ENCODE measurements around the gene DRD4. TPM values are rescaled to one million over a fixed set of nuclear protein-coding genes. Genes with fewer than 3 reads are reported as not detected.
"Not testable (repeated sequence)": the region's sequence is repeated elsewhere in the genome, so short reads cannot be mapped to it uniquely, and the experiment has no call there.

The DRD4 gene
- total and polyA plus RNA-seq, 7 donors = 0.28 to 2.2 (median 0.41) TPM; not detected in 4

DNA sequence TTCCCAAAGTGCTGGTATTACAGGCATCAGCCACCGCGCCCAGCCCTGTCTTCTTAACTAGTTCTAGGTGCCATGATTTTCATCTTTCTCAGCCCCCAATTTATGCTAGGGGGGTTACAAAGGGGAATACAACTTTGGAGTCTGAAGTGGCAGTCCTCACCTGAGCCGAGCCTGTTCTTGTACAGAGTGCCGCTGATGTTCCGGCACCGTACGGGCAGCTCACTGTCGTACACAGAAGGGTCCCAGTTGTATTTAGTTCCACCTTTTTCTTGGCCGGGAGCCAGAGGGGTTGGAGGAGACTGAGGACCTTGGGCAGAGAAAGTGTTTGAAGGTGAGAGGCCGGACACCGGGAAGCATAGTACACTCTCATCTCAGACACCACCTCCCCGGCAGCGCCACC is 50.7 kb downstream of the DRD4 start:
- Histone ChIP-seq H3K9me3 (no peaks in the 10 kb centered on the region), H3K27me3 (no peaks in the 10 kb centered on the region), H3K4me1 (peaks cover 0 to under 1% (median under 1%) of the 10 kb centered on the region in 4 donors), H3K4me3 (no peak overlapping the region), H3K36me3 (peaks cover 0 to 74% (median 32%) of the 10 kb centered on the region in 4 donors), H3K27ac (no peak overlapping the region)
- intact Hi-C loops (cut with DNase I) = no loop called here
- DNase-seq = no peak
- 92 to 93% methylated on average over 13 of the region's 13 CpGs for WGBS, 2 donors
- TF ChIP-seq POLR2AphosphoS5 (IDR thresholded peaks at IDR 0.05) = no peak
- no peak for TF ChIP-seq POLR2A (IDR thresholded peaks at IDR 0.05)
- TF ChIP-seq, protein P1, sequence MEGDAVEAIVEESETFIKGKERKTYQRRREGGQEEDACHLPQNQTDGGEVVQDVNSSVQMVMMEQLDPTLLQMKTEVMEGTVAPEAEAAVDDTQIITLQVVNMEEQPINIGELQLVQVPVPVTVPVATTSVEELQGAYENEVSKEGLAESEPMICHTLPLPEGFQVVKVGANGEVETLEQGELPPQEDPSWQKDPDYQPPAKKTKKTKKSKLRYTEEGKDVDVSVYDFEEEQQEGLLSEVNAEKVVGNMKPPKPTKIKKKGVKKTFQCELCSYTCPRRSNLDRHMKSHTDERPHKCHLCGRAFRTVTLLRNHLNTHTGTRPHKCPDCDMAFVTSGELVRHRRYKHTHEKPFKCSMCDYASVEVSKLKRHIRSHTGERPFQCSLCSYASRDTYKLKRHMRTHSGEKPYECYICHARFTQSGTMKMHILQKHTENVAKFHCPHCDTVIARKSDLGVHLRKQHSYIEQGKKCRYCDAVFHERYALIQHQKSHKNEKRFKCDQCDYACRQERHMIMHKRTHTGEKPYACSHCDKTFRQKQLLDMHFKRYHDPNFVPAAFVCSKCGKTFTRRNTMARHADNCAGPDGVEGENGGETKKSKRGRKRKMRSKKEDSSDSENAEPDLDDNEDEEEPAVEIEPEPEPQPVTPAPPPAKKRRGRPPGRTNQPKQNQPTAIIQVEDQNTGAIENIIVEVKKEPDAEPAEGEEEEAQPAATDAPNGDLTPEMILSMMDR (IDR thresholded peaks at IDR 0.05) = no peak
- no peak for TF ChIP-seq EP300 (IDR thresholded peaks at IDR 0.05)

DNA sequence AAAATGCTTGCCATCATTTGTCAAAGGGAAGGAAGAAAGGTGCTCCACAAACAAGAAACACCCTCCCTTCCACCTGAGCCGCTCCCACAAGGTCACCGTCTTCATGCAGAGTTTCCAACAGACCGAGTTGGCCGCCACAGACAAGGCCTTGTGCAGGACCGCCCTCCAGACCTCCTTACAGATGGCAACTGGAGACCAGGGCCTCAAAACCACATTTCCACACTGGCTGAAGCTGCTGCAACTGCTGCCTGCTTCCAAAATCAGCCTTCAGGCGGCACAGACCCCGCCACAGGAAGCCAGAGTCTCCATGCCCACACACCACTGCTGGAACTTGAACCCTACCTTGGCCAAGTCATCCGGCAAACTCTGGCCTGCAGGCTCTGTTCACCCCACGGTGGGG is 51.6 kb downstream of the DRD4 start:
- no peak for DNase-seq
- 71 to 92% methylated on average over 9 of the region's 9 CpGs for WGBS, 2 donors
- Histone ChIP-seq H3K4me3 (no peak overlapping the region), H3K36me3 (peaks cover 0 to 64% (median 29%) of the 10 kb centered on the region in 4 donors), H3K27me3 (no peaks in the 10 kb centered on the region), H3K4me1 (peaks cover 0 to 10% (median 9%) of the 10 kb centered on the region in 4 donors), H3K9me3 (no peaks in the 10 kb centered on the region), H3K27ac (no peak overlapping the region)
- TF ChIP-seq POLR2A (IDR thresholded peaks at IDR 0.05) = no peak
- no peak for TF ChIP-seq POLR2AphosphoS5 (IDR thresholded peaks at IDR 0.05)
- TF ChIP-seq, protein P1 (IDR thresholded peaks at IDR 0.05) = no peak
- TF ChIP-seq EP300 (IDR thresholded peaks at IDR 0.05) = no peak
- intact Hi-C loops (cut with DNase I) = no loop called here

DNA sequence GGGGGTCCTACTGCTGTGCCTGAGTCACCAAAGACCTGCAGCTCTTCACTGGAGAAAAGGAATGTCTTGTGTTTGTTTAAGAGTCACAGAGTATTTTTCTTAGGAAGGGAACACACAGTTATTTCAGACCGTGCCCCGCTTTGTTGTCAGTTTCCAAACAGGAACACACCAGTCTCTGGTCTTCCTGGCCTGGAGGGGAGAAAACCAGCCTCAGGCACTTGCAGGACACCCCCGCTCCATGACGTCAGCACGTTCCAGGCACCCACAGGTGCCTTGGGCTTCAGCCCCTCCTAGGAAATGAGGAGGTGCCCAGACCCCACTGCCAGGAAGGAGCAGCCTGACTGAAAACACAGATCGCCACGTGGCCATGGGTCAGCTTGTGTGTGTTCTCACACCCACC is 52.6 kb downstream of the DRD4 start:
- Histone ChIP-seq H3K4me3 (no peak overlapping the region), H3K27me3 (no peaks in the 10 kb centered on the region), H3K27ac (no peak overlapping the region), H3K9me3 (no peaks in the 10 kb centered on the region), H3K36me3 (peaks cover 0 to 55% (median 23%) of the 10 kb centered on the region in 4 donors), H3K4me1 (peaks cover 0 to 19% (median 19%) of the 10 kb centered on the region in 4 donors)
- no peak for DNase-seq
- TF ChIP-seq EP300 (IDR thresholded peaks at IDR 0.05) (no peak), POLR2A (IDR thresholded peaks at IDR 0.05) (no peak), POLR2AphosphoS5 (IDR thresholded peaks at IDR 0.05) (no peak)
- TF ChIP-seq, protein P1 (IDR thresholded peaks at IDR 0.05) = no peak
- 89 to 93% methylated on average over 7 of the region's 7 CpGs for WGBS, 2 donors
- intact Hi-C loops (cut with DNase I) = no loop called here

DNA sequence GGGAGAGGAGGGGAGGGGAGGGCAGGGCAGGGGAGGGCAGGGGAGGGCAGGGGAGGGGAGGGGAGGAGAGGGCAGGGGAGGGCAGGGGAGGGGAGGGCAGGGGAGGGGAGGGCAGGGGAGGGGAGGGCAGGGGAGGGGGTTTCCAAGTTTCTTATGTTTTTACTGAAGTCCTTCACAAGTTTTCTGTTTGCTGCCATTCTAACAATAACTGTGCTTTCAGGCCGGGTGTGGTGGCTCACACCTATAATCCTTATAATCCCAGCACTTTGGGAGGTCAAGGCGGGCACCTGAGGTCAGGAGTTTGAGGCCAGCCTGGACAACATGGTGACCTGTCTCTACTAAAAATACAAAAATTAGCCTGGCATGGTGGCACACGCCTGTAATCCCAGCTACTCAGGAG is 53.2 kb downstream of the DRD4 start:
- DNase-seq; H3K9me3 ChIP-seq; H3K4me3 ChIP-seq; H3K27ac ChIP-seq; H3K27me3 ChIP-seq; intact Hi-C loops (cut with DNase I): not testable (repeated sequence)
- Histone ChIP-seq H3K4me1 (peaks cover 0 to 20% (median 20%) of the 10 kb centered on the region in 4 donors), H3K36me3 (peaks cover 0 to 49% (median 21%) of the 10 kb centered on the region in 4 donors)
- WGBS, 2 donors = 89 to 93% methylated on average over 3 of the region's 3 CpGs

Other genes with a start within 250 kb of the DRD4 start
- gene PKP3, start 243.1 kb upstream of the DRD4 start, total RNA-seq = under 1 TPM in 2 of 4 donors, not detected in 2; 0.27 to 0.71 TPM
- gene PKP3, start 243.1 kb upstream of the DRD4 start, polyA plus RNA-seq = 100 to 1,000 TPM in 1 of 3 donors, 10 to 100 TPM in 2; 57.1 to 140 (median 86.7) TPM
- gene SIGIRR, start 222.3 kb upstream of the DRD4 start, total RNA-seq = 10 to 100 TPM; 51.0 to 70.9 (median 53.1) TPM
- 100 to 1,000 TPM in 1 of 3 donors, 10 to 100 TPM in 2; 46.8 to 122 (median 50.2) TPM for gene SIGIRR, start 222.3 kb upstream of the DRD4 start, polyA plus RNA-seq
- gene ANO9, start 195.3 kb upstream of the DRD4 start, total RNA-seq = 1 to 10 TPM in 1 of 4 donors, under 1 TPM in 3; 0.14 to 2.5 (median 0.26) TPM
- gene ANO9, start 195.3 kb upstream of the DRD4 start, polyA plus RNA-seq = 100 to 1,000 TPM in 1 of 3 donors, 1 to 10 TPM in 2; 4.2 to 123 (median 6.5) TPM
- gene PTDSS2, start 187.0 kb upstream of the DRD4 start, total RNA-seq = 10 to 100 TPM; 30.1 to 76.2 (median 44.6) TPM
- 10 to 100 TPM in 1 of 3 donors, 1 to 10 TPM in 2; 4.8 to 29.0 (median 6.5) TPM for gene PTDSS2, start 187.0 kb upstream of the DRD4 start, polyA plus RNA-seq
- 100 to 1,000 TPM; 150 to 210 (median 160) TPM for gene RNH1, start 130.0 kb upstream of the DRD4 start, total RNA-seq
- 100 to 1,000 TPM; 101 to 126 (median 108) TPM for gene RNH1, start 130.0 kb upstream of the DRD4 start, polyA plus RNA-seq
- 10 to 100 TPM; 27.8 to 59.3 (median 32.8) TPM for gene HRAS, start 101.7 kb upstream of the DRD4 start, total RNA-seq
- 10 to 100 TPM; 44.6 to 76.1 (median 66.1) TPM for gene HRAS, start 101.7 kb upstream of the DRD4 start, polyA plus RNA-seq
- under 1 TPM in 1 of 4 donors, not detected in 3; 0.14 TPM for gene LRRC56, start 99.7 kb upstream of the DRD4 start, total RNA-seq
- 1 to 10 TPM; 2.4 to 5.9 (median 5.8) TPM for gene LRRC56, start 99.7 kb upstream of the DRD4 start, polyA plus RNA-seq
- gene LMNTD2, start 76.5 kb upstream of the DRD4 start, total RNA-seq = 1 to 10 TPM in 1 of 4 donors, under 1 TPM in 2, not detected in 1; 0.66 to 1.4 (median 0.68) TPM
- 1 to 10 TPM; 1.2 to 6.3 (median 3.5) TPM for gene LMNTD2, start 76.5 kb upstream of the DRD4 start, polyA plus RNA-seq
- gene RASSF7, start 76.3 kb upstream of the DRD4 start, total RNA-seq = 1 to 10 TPM; 3.0 to 5.4 (median 3.8) TPM
- 100 to 1,000 TPM in 1 of 3 donors, 10 to 100 TPM in 2; 72.4 to 122 (median 94.9) TPM for gene RASSF7, start 76.3 kb upstream of the DRD4 start, polyA plus RNA-seq
- 10 to 100 TPM; 11.8 to 21.2 (median 17.9) TPM for gene PHRF1, start 60.8 kb upstream of the DRD4 start, total RNA-seq
- 10 to 100 TPM in 2 of 3 donors, 1 to 10 TPM in 1; 6.6 to 29.3 (median 11.3) TPM for gene PHRF1, start 60.8 kb upstream of the DRD4 start, polyA plus RNA-seq
- 10 to 100 TPM in 3 of 4 donors, 1 to 10 TPM in 1; 8.6 to 18.2 (median 14.2) TPM for gene IRF7, start 21.3 kb upstream of the DRD4 start, total RNA-seq
- 10 to 100 TPM; 10.8 to 73.9 (median 26.8) TPM for gene IRF7, start 21.3 kb upstream of the DRD4 start, polyA plus RNA-seq
- 1 to 10 TPM in 2 of 4 donors, not detected in 2; 1.8 to 1.9 TPM for gene CDHR5, start 12.3 kb upstream of the DRD4 start, total RNA-seq
- gene CDHR5, start 12.3 kb upstream of the DRD4 start, polyA plus RNA-seq = 100 to 1,000 TPM in 1 of 3 donors, 10 to 100 TPM in 2; 18.0 to 136 (median 29.4) TPM
- not detected for gene SCT, start 10.1 kb upstream of the DRD4 start, total RNA-seq
- 1 to 10 TPM in 1 of 3 donors, not detected in 2; 1.1 TPM for gene SCT, start 10.1 kb upstream of the DRD4 start, polyA plus RNA-seq
- gene DEAF1, start 58.0 kb downstream of the DRD4 start, total RNA-seq = 10 to 100 TPM; 15.1 to 29.6 (median 22.2) TPM
- gene DEAF1, start 58.0 kb downstream of the DRD4 start, polyA plus RNA-seq = 10 to 100 TPM; 11.3 to 18.6 (median 14.4) TPM
- 10 to 100 TPM; 20.9 to 41.5 (median 39.6) TPM for gene TMEM80, start 58.5 kb downstream of the DRD4 start, total RNA-seq
- 10 to 100 TPM in 2 of 3 donors, 1 to 10 TPM in 1; 7.9 to 27.6 (median 25.7) TPM for gene TMEM80, start 58.5 kb downstream of the DRD4 start, polyA plus RNA-seq
- 10 to 100 TPM in 2 of 4 donors, 1 to 10 TPM in 2; 5.4 to 15.6 (median 11.6) TPM for gene EPS8L2, start 69.0 kb downstream of the DRD4 start, total RNA-seq
- gene EPS8L2, start 69.0 kb downstream of the DRD4 start, polyA plus RNA-seq = 100 to 1,000 TPM; 153 to 168 (median 155) TPM
- gene TALDO1, start 110.2 kb downstream of the DRD4 start, total RNA-seq = 100 to 1,000 TPM in 2 of 4 donors, 10 to 100 TPM in 2; 94.6 to 133 (median 108) TPM
- gene TALDO1, start 110.2 kb downstream of the DRD4 start, polyA plus RNA-seq = 100 to 1,000 TPM; 142 to 177 (median 170) TPM
- gene GATD1, start 140.2 kb downstream of the DRD4 start, total RNA-seq = 10 to 100 TPM in 3 of 4 donors, 1 to 10 TPM in 1; 6.7 to 26.3 (median 14.9) TPM
- gene GATD1, start 140.2 kb downstream of the DRD4 start, polyA plus RNA-seq = 10 to 100 TPM in 2 of 3 donors, 1 to 10 TPM in 1; 7.8 to 55.9 (median 40.0) TPM
- 1 to 10 TPM; 1.8 to 3.6 (median 2.6) TPM for gene CEND1, start 152.8 kb downstream of the DRD4 start, total RNA-seq
- 1 to 10 TPM in 1 of 3 donors, not detected in 2; 2.0 TPM for gene CEND1, start 152.8 kb downstream of the DRD4 start, polyA plus RNA-seq
- gene SLC25A22, start 161.0 kb downstream of the DRD4 start, total RNA-seq = 1 to 10 TPM; 3.8 to 7.2 (median 5.4) TPM
- gene SLC25A22, start 161.0 kb downstream of the DRD4 start, polyA plus RNA-seq = 10 to 100 TPM in 1 of 3 donors, 1 to 10 TPM in 2; 7.8 to 26.4 (median 9.7) TPM
- 10 to 100 TPM in 2 of 4 donors, 1 to 10 TPM in 2; 6.7 to 26.6 (median 11.4) TPM for gene PIDD1, start 168.0 kb downstream of the DRD4 start, total RNA-seq
- 10 to 100 TPM in 1 of 3 donors, 1 to 10 TPM in 2; 4.9 to 28.8 (median 6.0) TPM for gene PIDD1, start 168.0 kb downstream of the DRD4 start, polyA plus RNA-seq
- gene RPLP2, start 172.7 kb downstream of the DRD4 start, total RNA-seq = 100 to 1,000 TPM; 405 to 632 (median 412) TPM
- 1,000 to 10,000 TPM; 1,208 to 2,533 (median 1,777) TPM for gene RPLP2, start 172.7 kb downstream of the DRD4 start, polyA plus RNA-seq
- gene PNPLA2, start 181.6 kb downstream of the DRD4 start, total RNA-seq = 10 to 100 TPM; 26.3 to 39.6 (median 34.6) TPM
- 100 to 1,000 TPM in 1 of 3 donors, 10 to 100 TPM in 2; 35.4 to 137 (median 47.6) TPM for gene PNPLA2, start 181.6 kb downstream of the DRD4 start, polyA plus RNA-seq
- 1 to 10 TPM; 1.5 to 9.5 (median 4.6) TPM for gene CRACR2B, start 190.7 kb downstream of the DRD4 start, total RNA-seq
- 100 to 1,000 TPM in 1 of 3 donors, 10 to 100 TPM in 2; 32.1 to 149 (median 46.8) TPM for gene CRACR2B, start 190.7 kb downstream of the DRD4 start, polyA plus RNA-seq
- gene CD151, start 195.7 kb downstream of the DRD4 start, total RNA-seq = 100 to 1,000 TPM in 3 of 4 donors, 10 to 100 TPM in 1; 84.4 to 343 (median 278) TPM
- gene CD151, start 195.7 kb downstream of the DRD4 start, polyA plus RNA-seq = 100 to 1,000 TPM in 1 of 3 donors, 10 to 100 TPM in 2; 91.9 to 436 (median 92.7) TPM
- 10 to 100 TPM; 34.9 to 75.3 (median 52.0) TPM for gene POLR2L, start 205.3 kb downstream of the DRD4 start, total RNA-seq
- gene POLR2L, start 205.3 kb downstream of the DRD4 start, polyA plus RNA-seq = 100 to 1,000 TPM; 139 to 198 (median 143) TPM
- 10 to 100 TPM; 79.2 to 92.7 (median 82.9) TPM for gene TSPAN4, start 205.6 kb downstream of the DRD4 start, total RNA-seq
- gene TSPAN4, start 205.6 kb downstream of the DRD4 start, polyA plus RNA-seq = 10 to 100 TPM in 2 of 3 donors, 1 to 10 TPM in 1; 8.8 to 41.0 (median 15.0) TPM

Data from sigmoid colon (tissue), 7 donors.